H1 (cell line): Measurements from ENCODE around the gene SLC7A8.

Source experiments
- CTCF ChIP-seq, 3 experiments: IDR thresholded peaks; 1 replicate in 2 of 3; 2 replicates in 1 of 3; pipeline versions ENCODE4 v1.5.1 to v1.6.1; 2011; ENCODE audit warnings: low read length in 3 of 3, mild to moderate bottlenecking in 3 of 3, inconsistent platforms in 2 of 3, low read depth in 1 of 3, moderate library complexity in 1 of 3; ENCODE audit not compliant: insufficient read depth in 1 of 3; ENCODE audit errors: control extremely low read depth in 1 of 3
- EZH2 ChIP-seq: fragments of 200-600 bp; sonication (generic); IDR thresholded peaks from 2 replicates; pipeline ENCODE4 v1.7.1; 2012; ENCODE audit warnings: low read depth, mild to moderate bottlenecking, moderate library complexity, low read length, inconsistent platforms; ENCODE audit not compliant: severe bottlenecking
- POLR2AphosphoS5 ChIP-seq: IDR thresholded peaks from 2 replicates; pipeline ENCODE4 v1.6.1; 2011; ENCODE audit warnings: low read depth, low read length

GRCh38 chr14:23172574-23172973 lies 10.9 kb downstream of the SLC7A8 start:
- TF ChIP-seq EZH2 (no peak), CTCF (IDR thresholded peaks at IDR 0.05; ENCODE audit: control extremely low read depth in 1 of 3, insufficient read depth in 1 of 3, low read depth in 1 of 3, low read length in 3 of 3) (no peak), POLR2AphosphoS5 (no peak)
